PC-3 (cell line): ENCODE results near the gene PPIF. TPM values are rescaled to one million over a fixed set of nuclear protein-coding genes. Genes with fewer than 3 reads are reported as not detected.

Experiments
- ATAC-seq: fragments of 200-7000 bp; cut with Tn5 transposase; 2 replicates; pipeline ENCODE4 v1.9.1; 2020; ENCODE audit warnings: mild to moderate bottlenecking, moderate library complexity
- BruUV-seq: library from RNA; stranded (reverse); fragments of 400-500 nt; replicated peaks from 2 replicates; lab custom pipeline; 2021; lab: Mats Ljungman, UMichigan
- CTCF ChIA-PET: fragments of 300-600 bp; sonication (Branson Sonifier 250); formaldehyde crosslinking; loops from one replicate; lab custom pipeline; 2022; ENCODE audit warnings: antibody characterized with exemption; lab: Charles Lee
- POLR2A ChIA-PET: fragments of 300-600 bp; sonication (Branson Sonifier 250); formaldehyde crosslinking; loops from one replicate; lab custom pipeline; 2022; ENCODE audit warnings: antibody characterized with exemption; ENCODE audit not compliant: unreplicated experiment; lab: Charles Lee
- DNase-seq: peaks from one replicate; pipeline ENCODE4 v3.0.0-alpha.2; 2015
- H2AFZ ChIP-seq: fragments of 300-600 bp; sonication (generic); 2 replicates; pipeline ENCODE4 v1.6.0; 2016; ENCODE audit warnings: antibody characterized with exemption, low read length
- H3F3A ChIP-seq: fragments of 300-600 bp; sonication (generic); one replicate; pipeline ENCODE4 v1.6.0; 2017; ENCODE audit warnings: antibody characterized with exemption, low read length, control low read depth, mild to moderate bottlenecking; ENCODE audit not compliant: unreplicated experiment
- H3K27ac ChIP-seq: fragments of 300-600 bp; sonication (generic); 2 replicates; pipeline ENCODE4 v1.5.1; 2016; ENCODE audit warnings: mild to moderate bottlenecking, low read length
- H3K27me3 ChIP-seq: fragments of 300-600 bp; sonication (generic); 2 replicates; pipeline ENCODE4 v1.6.1; 2016; ENCODE audit warnings: low read length, mixed read lengths
- H3K36me3 ChIP-seq: fragments of 300-600 bp; sonication (generic); 2 replicates; pipeline ENCODE4 v1.6.1; 2016; ENCODE audit warnings: low read depth, mixed run types, low read length, mixed read lengths
- H3K4me1 ChIP-seq: fragments of 300-600 bp; sonication (generic); 2 replicates; pipeline ENCODE4 v1.5.1; 2016; ENCODE audit warnings: low read length; ENCODE audit not compliant: insufficient read depth
- H3K4me2 ChIP-seq: fragments of 300-600 bp; sonication (generic); 2 replicates; pipeline ENCODE4 v1.6.0; 2016; ENCODE audit warnings: low read length
- H3K4me3 ChIP-seq: fragments of 300-600 bp; sonication (generic); 2 replicates; pipeline ENCODE4 v1.5.1; 2016; ENCODE audit warnings: mild to moderate bottlenecking, low read length, mixed read lengths
- H3K79me2 ChIP-seq: fragments of 300-600 bp; sonication (generic); 2 replicates; pipeline ENCODE4 v1.6.1; 2017; ENCODE audit warnings: low read length, mixed read lengths
- H3K9ac ChIP-seq: fragments of 300-600 bp; sonication (generic); 2 replicates; pipeline ENCODE4 v1.6.0; 2016; ENCODE audit warnings: mild to moderate bottlenecking, low read length
- H3K9me2 ChIP-seq: fragments of 300-600 bp; sonication (generic); replicated peaks from 2 replicates; pipeline ENCODE4 v1.6.1; 2016; ENCODE audit warnings: mixed run types, low read length, mixed read lengths
- H3K9me3 ChIP-seq: fragments of 300-600 bp; sonication (generic); 2 replicates; pipeline ENCODE4 v1.6.1; 2016; ENCODE audit warnings: low read length, mixed read lengths
- H4K20me1 ChIP-seq: fragments of 300-600 bp; sonication (generic); 2 replicates; pipeline ENCODE4 v1.6.1; 2016; ENCODE audit warnings: low read length, mixed read lengths
- CTCF ChIP-seq: fragments of 300-600 bp; sonication (generic); conservative IDR thresholded peaks from 2 replicates; pipeline ENCODE4 v1.5.1; 2017; ENCODE audit warnings: antibody characterized with exemption, low read depth, mild to moderate bottlenecking, low read length
- EZH2 ChIP-seq: fragments of 300-600 bp; sonication (generic); IDR thresholded peaks from one replicate; pipeline ENCODE4 v1.6.1; 2017; ENCODE audit warnings: antibody characterized with exemption, mild to moderate bottlenecking, low read length; ENCODE audit not compliant: unreplicated experiment
- EZH2phosphoT487 ChIP-seq: fragments of 300-600 bp; sonication (generic); IDR thresholded peaks from 2 replicates; pipeline ENCODE4 v1.6.1; 2018; ENCODE audit warnings: mild to moderate bottlenecking, antibody characterized with exemption, low read length, borderline replicate concordance
- intact Hi-C: fragments of 100-400 bp; cut with micrococcal nuclease; formaldehyde crosslinking; loops from 2 replicates; pipeline ENCODE4 v1.9.0; 2023
- total RNA-seq: library from RNA; depleted of rRNA; stranded (reverse); fragments of >200 nt; gene quantifications from 2 replicates; pipeline ENCODE4 v1.2.3, GENCODE V29; 2014

The PPIF gene
- total RNA-seq, 1 experiment from 2014 or later: 381 TPM

- no peak overlapping the region for H3K9ac ChIP-seq
- H3K27ac ChIP-seq: no peak overlapping the region
- H3K4me1 ChIP-seq: no peaks in the 10 kb centered on the region
- H3K4me2 ChIP-seq: no peak overlapping the region
- ATAC-seq (no peak), DNase-seq (no peak)
- peaks cover 18% of the 10 kb centered on the region for H3F3A ChIP-seq
- no peaks in the 10 kb centered on the region for H3K9me2 ChIP-seq
- H3K4me3 ChIP-seq: no peak overlapping the region
- no peaks in the 10 kb centered on the region for H3K9me3 ChIP-seq
- POLR2A ChIA-PET: no interaction called here
- peaks cover 46% of the 10 kb centered on the region for H4K20me1 ChIP-seq
- peaks cover 35% of the 10 kb centered on the region for H3K79me2 ChIP-seq
- peaks cover 57% of the 10 kb centered on the region for H3K36me3 ChIP-seq
- intact Hi-C loops: no loop called here
- CTCF ChIA-PET: no interaction called here
- H2AFZ ChIP-seq: no peak overlapping the region
- TF ChIP-seq EZH2 (no peak), EZH2phosphoT487 (no peak), CTCF (no peak)
- H3K27me3 ChIP-seq: no peaks in the 10 kb centered on the region
- no TSS peak for BruUV-seq
Measured at GRCh38 chr10:79356104-79356503, 8.8 kb downstream of the PPIF start.

GRCh38 chr10:79357180-79357579, 9.9 kb downstream of the PPIF start:
- TF ChIP-seq EZH2phosphoT487 (no peak), CTCF (no peak), EZH2 (no peak)
- Histone ChIP-seq H3K9ac (no peak overlapping the region), H3K79me2 (peaks cover 26% of the 10 kb centered on the region), H2AFZ (no peak overlapping the region), H3K27ac (no peak overlapping the region), H3F3A (peaks cover 18% of the 10 kb centered on the region), H3K9me3 (no peaks in the 10 kb centered on the region), H3K4me1 (no peaks in the 10 kb centered on the region), H3K9me2 (no peaks in the 10 kb centered on the region), H3K36me3 (peaks cover 48% of the 10 kb centered on the region), H4K20me1 (peaks cover 37% of the 10 kb centered on the region), H3K27me3 (no peaks in the 10 kb centered on the region), H3K4me2 (no peak overlapping the region), H3K4me3 (no peak overlapping the region)
- BruUV-seq: no TSS peak
- ATAC-seq: no peak
- ChIA-PET POLR2A (no interaction called here), CTCF (no interaction called here)
- intact Hi-C loops: no loop called here
- peak; percentile 60 for DNase-seq

- no peaks in the 10 kb centered on the region for H3K4me1 ChIP-seq
- no peak overlapping the region for H3K27ac ChIP-seq
- no peaks in the 10 kb centered on the region for H3K9me2 ChIP-seq
- DNase-seq: peak; percentile 71
- no peak overlapping the region for H3K9ac ChIP-seq
- peaks cover 10% of the 10 kb centered on the region for H3K79me2 ChIP-seq
- intact Hi-C loops: no loop called here
- peaks cover 32% of the 10 kb centered on the region for H3K36me3 ChIP-seq
- no peak overlapping the region for H3K4me3 ChIP-seq
- H3K9me3 ChIP-seq: no peaks in the 10 kb centered on the region
- H2AFZ ChIP-seq: no peak overlapping the region
- TF ChIP-seq EZH2phosphoT487 (no peak), CTCF (no peak), EZH2 (no peak)
- ChIA-PET POLR2A (no interaction called here), CTCF (interaction anchor here (0.6 to 1.2 kb wide), 3 partner anchors 11 to 386 kb away, joined by 3 to 15 read pairs (median 4); partner anchors contain the start of gene PPIF)
- BruUV-seq: no TSS peak
- peaks cover 21% of the 10 kb centered on the region for H4K20me1 ChIP-seq
- peak; percentile 62 for ATAC-seq
- no peak overlapping the region for H3K4me2 ChIP-seq
- no peaks in the 10 kb centered on the region for H3K27me3 ChIP-seq
- peaks cover 18% of the 10 kb centered on the region for H3F3A ChIP-seq
Measured at GRCh38 chr10:79358811-79359210, 11.5 kb downstream of the PPIF start.
